Endothelial cell of umbilical vein (primary cell): ENCODE measurements around the gene TEN1.

Experiments
- EZH2 ChIP-seq: IDR thresholded peaks from 2 replicates; pipeline ENCODE4 v1.6.1; 2012; ENCODE audit warnings: borderline replicate concordance, low read depth, mild to moderate bottlenecking, moderate library complexity, low read length, inconsistent platforms; ENCODE audit not compliant: severe bottlenecking
- FOS ChIP-seq: IDR thresholded peaks from 2 replicates; pipeline ENCODE4 v1.6.1; 2011; ENCODE audit warnings: mild to moderate bottlenecking, low read length, moderate library complexity, borderline replicate concordance; ENCODE audit not compliant: insufficient read depth
- GATA2 ChIP-seq: IDR thresholded peaks from 2 replicates; pipeline ENCODE4 v1.7.0; 2011; ENCODE audit warnings: low read depth, mild to moderate bottlenecking, moderate library complexity, mixed read lengths, low read length; ENCODE audit not compliant: insufficient read length, insufficient read depth
- POLR2A ChIP-seq: IDR thresholded peaks from 2 replicates; pipeline ENCODE4 v1.6.1; 2012; ENCODE audit warnings: low read depth, mild to moderate bottlenecking, control low read depth, low read length
- POLR2AphosphoS5 ChIP-seq: IDR thresholded peaks from 2 replicates; pipeline ENCODE4 v1.6.1; 2012; ENCODE audit warnings: low read depth, mild to moderate bottlenecking, control low read depth, low read length, moderate library complexity; ENCODE audit not compliant: insufficient read depth
- TF ChIP-seq, protein P1 (sequence below), 2 donors: IDR thresholded peaks; 1 replicate in 1 of 2; 2 replicates in 1 of 2; pipeline ENCODE4 v1.5.1; 2011; ENCODE audit warnings: low read length in 2 of 2, mild to moderate bottlenecking in 2 of 2, moderate library complexity in 2 of 2, control low read depth in 1 of 2, inconsistent platforms in 1 of 2, low read depth in 1 of 2; ENCODE audit not compliant: insufficient read depth in 1 of 2; ENCODE audit errors: extremely low read depth in 1 of 2
- TF ChIP-seq, protein P2 (sequence below): IDR thresholded peaks from 2 replicates; pipeline ENCODE4 v1.6.1; 2011; ENCODE audit not compliant: insufficient read depth, insufficient read length

DNA sequence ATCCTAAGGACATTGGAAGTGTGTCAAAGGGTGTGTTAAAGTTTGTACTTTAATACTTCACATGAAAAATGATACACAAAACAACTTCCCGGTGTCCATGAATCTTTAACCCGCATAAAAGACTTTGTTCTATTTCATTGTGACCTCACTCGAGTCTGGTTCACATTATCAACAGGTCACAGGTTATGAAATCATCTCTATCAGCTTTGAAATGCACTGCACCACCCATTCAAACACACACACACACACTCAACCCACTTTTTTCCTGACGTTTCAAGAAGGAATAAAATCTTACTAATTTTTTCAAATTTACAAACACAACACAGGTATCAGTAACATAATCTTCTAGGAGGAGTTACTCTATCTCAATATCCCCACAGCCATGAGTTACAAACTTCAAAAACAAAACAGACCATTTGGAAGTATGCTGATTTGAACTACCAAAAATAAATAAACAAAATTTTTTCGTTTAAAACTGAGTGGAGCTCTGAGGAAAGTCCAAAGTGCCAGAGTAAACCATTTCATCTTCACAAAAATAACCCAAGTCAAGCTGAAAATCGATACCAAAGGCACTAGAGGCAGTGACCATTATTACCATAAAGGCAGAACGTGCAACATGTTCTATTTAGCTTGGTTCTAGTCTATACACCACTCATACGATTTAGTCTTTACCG, 2.7 kb upstream of the TEN1 start:
- TF ChIP-seq EZH2 (no peak), FOS (no peak), POLR2AphosphoS5 (no peak), POLR2A (no peak), GATA2 (no peak)
- TF ChIP-seq, protein P1, sequence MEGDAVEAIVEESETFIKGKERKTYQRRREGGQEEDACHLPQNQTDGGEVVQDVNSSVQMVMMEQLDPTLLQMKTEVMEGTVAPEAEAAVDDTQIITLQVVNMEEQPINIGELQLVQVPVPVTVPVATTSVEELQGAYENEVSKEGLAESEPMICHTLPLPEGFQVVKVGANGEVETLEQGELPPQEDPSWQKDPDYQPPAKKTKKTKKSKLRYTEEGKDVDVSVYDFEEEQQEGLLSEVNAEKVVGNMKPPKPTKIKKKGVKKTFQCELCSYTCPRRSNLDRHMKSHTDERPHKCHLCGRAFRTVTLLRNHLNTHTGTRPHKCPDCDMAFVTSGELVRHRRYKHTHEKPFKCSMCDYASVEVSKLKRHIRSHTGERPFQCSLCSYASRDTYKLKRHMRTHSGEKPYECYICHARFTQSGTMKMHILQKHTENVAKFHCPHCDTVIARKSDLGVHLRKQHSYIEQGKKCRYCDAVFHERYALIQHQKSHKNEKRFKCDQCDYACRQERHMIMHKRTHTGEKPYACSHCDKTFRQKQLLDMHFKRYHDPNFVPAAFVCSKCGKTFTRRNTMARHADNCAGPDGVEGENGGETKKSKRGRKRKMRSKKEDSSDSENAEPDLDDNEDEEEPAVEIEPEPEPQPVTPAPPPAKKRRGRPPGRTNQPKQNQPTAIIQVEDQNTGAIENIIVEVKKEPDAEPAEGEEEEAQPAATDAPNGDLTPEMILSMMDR (IDR thresholded peaks at IDR 0.05; ENCODE audit: extremely low read depth in 1 of 2, insufficient read depth in 1 of 2, low read depth in 1 of 2, low read length in 2 of 2) = no peak
- TF ChIP-seq, protein P2, sequence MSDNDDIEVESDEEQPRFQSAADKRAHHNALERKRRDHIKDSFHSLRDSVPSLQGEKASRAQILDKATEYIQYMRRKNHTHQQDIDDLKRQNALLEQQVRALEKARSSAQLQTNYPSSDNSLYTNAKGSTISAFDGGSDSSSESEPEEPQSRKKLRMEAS = no peak
